ENCODE measurements around the gene ODF4. TPM values are rescaled to one million over a fixed set of nuclear protein-coding genes. Genes with fewer than 3 reads are reported as not detected.
A peak's percentile ranks its signal among the peaks of the same experiment; 100 is the strongest.

Gene ODF4, protein sequence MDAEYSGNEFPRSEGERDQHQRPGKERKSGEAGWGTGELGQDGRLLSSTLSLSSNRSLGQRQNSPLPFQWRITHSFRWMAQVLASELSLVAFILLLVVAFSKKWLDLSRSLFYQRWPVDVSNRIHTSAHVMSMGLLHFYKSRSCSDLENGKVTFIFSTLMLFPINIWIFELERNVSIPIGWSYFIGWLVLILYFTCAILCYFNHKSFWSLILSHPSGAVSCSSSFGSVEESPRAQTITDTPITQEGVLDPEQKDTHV
- not detected for total RNA-seq
- long read RNA-seq: 0 reads

DNA sequence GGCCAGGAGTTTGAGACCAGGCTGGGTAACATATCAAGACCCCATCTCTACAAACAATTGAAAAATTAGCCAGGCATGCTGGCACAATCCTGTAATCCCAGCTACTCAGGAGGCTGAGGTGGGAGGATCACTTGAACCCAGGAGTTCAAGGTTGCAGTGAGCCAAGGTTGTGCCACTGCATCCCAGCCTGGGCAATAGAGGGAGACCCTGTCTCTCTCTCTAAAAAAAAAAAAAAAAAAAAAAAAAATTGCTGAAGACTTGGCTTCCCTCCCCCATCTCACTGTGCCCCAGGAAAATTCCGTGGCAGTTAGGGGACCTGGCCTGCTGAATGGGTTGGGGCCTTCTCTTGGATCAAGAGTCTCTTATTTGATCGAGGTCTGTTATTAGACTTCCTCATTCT lies at the start of gene ODF4:
Gene ODF4, plus strand, starts transcription at position 301 of the 400 bp plus-strand sequence. CDS start 212 bp downstream, outside the sequence.
- no peaks in the 10 kb centered on the region for H3K36me3 ChIP-seq
- TF ChIP-seq, protein P1, sequence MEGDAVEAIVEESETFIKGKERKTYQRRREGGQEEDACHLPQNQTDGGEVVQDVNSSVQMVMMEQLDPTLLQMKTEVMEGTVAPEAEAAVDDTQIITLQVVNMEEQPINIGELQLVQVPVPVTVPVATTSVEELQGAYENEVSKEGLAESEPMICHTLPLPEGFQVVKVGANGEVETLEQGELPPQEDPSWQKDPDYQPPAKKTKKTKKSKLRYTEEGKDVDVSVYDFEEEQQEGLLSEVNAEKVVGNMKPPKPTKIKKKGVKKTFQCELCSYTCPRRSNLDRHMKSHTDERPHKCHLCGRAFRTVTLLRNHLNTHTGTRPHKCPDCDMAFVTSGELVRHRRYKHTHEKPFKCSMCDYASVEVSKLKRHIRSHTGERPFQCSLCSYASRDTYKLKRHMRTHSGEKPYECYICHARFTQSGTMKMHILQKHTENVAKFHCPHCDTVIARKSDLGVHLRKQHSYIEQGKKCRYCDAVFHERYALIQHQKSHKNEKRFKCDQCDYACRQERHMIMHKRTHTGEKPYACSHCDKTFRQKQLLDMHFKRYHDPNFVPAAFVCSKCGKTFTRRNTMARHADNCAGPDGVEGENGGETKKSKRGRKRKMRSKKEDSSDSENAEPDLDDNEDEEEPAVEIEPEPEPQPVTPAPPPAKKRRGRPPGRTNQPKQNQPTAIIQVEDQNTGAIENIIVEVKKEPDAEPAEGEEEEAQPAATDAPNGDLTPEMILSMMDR (IDR thresholded peaks at IDR 0.05; ENCODE audit: borderline replicate concordance): no peak
- no peak within 1 kb of the TSS for H3K27ac ChIP-seq (replicated peaks)
- no peaks in the 10 kb centered on the region for H3K4me1 ChIP-seq
- intact Hi-C loops (cut with micrococcal nuclease): no loop called here
- H3K9me3 ChIP-seq (replicated peaks): no peaks in the 10 kb centered on the region
- no peak for DNase-seq
- no peak within 1 kb of the TSS for H3K4me3 ChIP-seq
- no peaks in the 10 kb centered on the region for H3K27me3 ChIP-seq (ENCODE audit: low read depth)

- no peaks in the 10 kb centered on the region for H3K9me3 ChIP-seq (replicated peaks)
- TF ChIP-seq, protein P1 (IDR thresholded peaks at IDR 0.05; ENCODE audit: borderline replicate concordance): no peak
- intact Hi-C loops (cut with micrococcal nuclease): no loop called here
- H3K27ac ChIP-seq (replicated peaks): no peak overlapping the region
- no peak for DNase-seq
- peaks cover 33% of the 10 kb centered on the region for H3K4me1 ChIP-seq
- H3K27me3 ChIP-seq (ENCODE audit: low read depth): no peaks in the 10 kb centered on the region
- H3K4me3 ChIP-seq: no peak overlapping the region
- H3K36me3 ChIP-seq: peaks cover 3% of the 10 kb centered on the region
Observed at GRCh38 chr17:8290043-8290442, 49.6 kb upstream of the ODF4 start.

GRCh38 chr17:8292639-8293395 lies 46.8 kb upstream of the ODF4 start:
- no peak overlapping the region for H3K27ac ChIP-seq (replicated peaks)
- TF ChIP-seq, protein P1 (IDR thresholded peaks at IDR 0.05; ENCODE audit: borderline replicate concordance): no peak
- no peaks in the 10 kb centered on the region for H3K27me3 ChIP-seq (ENCODE audit: low read depth)
- peaks cover 3% of the 10 kb centered on the region for H3K36me3 ChIP-seq
- intact Hi-C loops (cut with micrococcal nuclease): no loop called here
- H3K9me3 ChIP-seq (replicated peaks): no peaks in the 10 kb centered on the region
- no peak for DNase-seq
- no peak overlapping the region for H3K4me3 ChIP-seq
- H3K4me1 ChIP-seq: peaks cover 31% of the 10 kb centered on the region

DNA sequence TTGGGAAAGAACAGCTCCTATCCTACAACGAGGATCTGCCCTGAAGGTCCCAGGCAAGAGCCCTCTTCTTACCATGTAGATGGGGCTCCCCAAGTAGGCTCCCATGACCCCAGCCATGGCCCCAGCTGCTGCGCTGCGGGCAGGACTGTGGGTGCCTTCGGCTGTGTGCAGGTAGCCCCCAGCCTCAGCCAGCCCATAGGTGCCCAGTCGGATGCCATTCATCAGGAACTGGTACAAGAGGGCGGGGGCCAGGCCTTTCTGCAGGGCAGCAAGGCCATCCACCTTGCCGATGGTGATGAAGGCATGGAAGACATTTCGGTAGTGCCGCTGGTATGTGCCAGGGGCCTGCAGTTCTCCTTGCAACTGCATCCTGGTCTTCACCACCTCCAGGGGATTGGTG lies 45.3 kb upstream of the ODF4 start:
- no peak for DNase-seq
- Histone ChIP-seq H3K9me3 (replicated peaks) (no peaks in the 10 kb centered on the region), H3K36me3 (peaks cover 3% of the 10 kb centered on the region), H3K27ac (replicated peaks) (peak overlapping the region; percentile 94), H3K27me3 (ENCODE audit: low read depth) (no peaks in the 10 kb centered on the region), H3K4me3 (peak overlapping the region; percentile 74), H3K4me1 (peaks cover 16% of the 10 kb centered on the region)
- intact Hi-C loops (cut with micrococcal nuclease): no loop called here
- TF ChIP-seq, protein P1 (IDR thresholded peaks at IDR 0.05; ENCODE audit: borderline replicate concordance): no peak

DNA sequence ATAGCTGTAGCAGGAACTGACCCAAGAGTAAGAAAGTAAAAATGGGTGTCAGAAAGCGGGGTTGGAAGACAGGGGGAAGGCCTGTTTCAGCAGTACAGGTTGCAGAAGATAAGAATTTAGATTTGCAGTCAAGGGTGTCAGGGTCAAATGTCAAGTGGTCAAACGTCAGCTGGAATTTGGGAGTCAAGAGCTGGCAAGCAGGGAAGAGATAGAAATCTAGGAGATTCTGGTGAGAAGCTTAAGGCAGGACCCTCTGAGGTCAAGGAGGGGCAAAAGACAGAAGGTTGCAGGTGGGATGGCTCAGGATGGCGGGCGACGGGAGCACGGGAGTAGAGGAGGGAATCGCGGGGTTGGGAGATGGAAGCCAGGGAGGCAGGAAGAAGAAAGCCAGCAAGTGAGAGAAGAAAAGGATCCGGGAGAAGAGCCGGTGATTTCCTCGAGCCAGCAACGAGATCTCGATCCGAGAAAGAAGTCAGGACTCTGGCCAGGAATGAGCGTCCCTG lies 44.8 kb upstream of the ODF4 start:
- H3K27me3 ChIP-seq (ENCODE audit: low read depth): no peaks in the 10 kb centered on the region
- TF ChIP-seq, protein P1 (IDR thresholded peaks at IDR 0.05; ENCODE audit: borderline replicate concordance): peak; percentile 3
- peaks cover 3% of the 10 kb centered on the region for H3K36me3 ChIP-seq
- DNase-seq: no peak
- no peaks in the 10 kb centered on the region for H3K9me3 ChIP-seq (replicated peaks)
- peak overlapping the region; percentile 94 for H3K27ac ChIP-seq (replicated peaks)
- H3K4me3 ChIP-seq: peak overlapping the region; percentile 74
- intact Hi-C loops (cut with micrococcal nuclease): loop anchor here (5.0 kb wide), 1 partner anchor 43 kb away; no protein-coding TSS in a partner anchor
- peaks cover 11% of the 10 kb centered on the region for H3K4me1 ChIP-seq
